ENCODE measurements around the gene RPE.

DNA sequence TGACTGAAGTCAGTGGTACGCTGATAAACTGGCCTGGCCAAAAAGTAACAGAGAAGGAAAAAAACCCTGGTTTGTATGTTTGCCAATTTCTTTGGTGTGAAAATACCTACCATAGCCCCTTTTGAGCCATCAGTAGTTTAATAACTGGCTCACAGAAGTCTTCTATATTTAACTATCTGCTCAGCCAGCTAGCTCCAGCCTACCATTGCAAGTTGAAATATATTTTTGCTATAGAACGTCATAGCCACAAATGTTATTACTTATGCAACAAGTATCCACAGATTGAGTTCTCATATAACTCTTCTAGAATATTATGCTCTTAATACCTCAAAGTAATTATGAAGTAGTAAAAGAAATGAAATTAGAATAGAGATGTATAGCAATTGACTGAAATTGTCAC is 25.2 kb downstream of the RPE start:
- no peak for TF ChIP-seq CTCF (IDR thresholded peaks at IDR 0.05 in 2 of 3, conservative IDR thresholded peaks at IDR 0.05 in 1 of 3; ENCODE audit: control insufficient read depth in 2 of 3, extremely low read depth in 1 of 3, insufficient read depth in 1 of 3, low read depth in 3 of 3, low read length in 3 of 3)
- TF ChIP-seq, protein P1, sequence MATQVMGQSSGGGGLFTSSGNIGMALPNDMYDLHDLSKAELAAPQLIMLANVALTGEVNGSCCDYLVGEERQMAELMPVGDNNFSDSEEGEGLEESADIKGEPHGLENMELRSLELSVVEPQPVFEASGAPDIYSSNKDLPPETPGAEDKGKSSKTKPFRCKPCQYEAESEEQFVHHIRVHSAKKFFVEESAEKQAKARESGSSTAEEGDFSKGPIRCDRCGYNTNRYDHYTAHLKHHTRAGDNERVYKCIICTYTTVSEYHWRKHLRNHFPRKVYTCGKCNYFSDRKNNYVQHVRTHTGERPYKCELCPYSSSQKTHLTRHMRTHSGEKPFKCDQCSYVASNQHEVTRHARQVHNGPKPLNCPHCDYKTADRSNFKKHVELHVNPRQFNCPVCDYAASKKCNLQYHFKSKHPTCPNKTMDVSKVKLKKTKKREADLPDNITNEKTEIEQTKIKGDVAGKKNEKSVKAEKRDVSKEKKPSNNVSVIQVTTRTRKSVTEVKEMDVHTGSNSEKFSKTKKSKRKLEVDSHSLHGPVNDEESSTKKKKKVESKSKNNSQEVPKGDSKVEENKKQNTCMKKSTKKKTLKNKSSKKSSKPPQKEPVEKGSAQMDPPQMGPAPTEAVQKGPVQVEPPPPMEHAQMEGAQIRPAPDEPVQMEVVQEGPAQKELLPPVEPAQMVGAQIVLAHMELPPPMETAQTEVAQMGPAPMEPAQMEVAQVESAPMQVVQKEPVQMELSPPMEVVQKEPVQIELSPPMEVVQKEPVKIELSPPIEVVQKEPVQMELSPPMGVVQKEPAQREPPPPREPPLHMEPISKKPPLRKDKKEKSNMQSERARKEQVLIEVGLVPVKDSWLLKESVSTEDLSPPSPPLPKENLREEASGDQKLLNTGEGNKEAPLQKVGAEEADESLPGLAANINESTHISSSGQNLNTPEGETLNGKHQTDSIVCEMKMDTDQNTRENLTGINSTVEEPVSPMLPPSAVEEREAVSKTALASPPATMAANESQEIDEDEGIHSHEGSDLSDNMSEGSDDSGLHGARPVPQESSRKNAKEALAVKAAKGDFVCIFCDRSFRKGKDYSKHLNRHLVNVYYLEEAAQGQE (IDR thresholded peaks at IDR 0.05; ENCODE audit: low read depth, low read length) = no peak
- no peak for TF ChIP-seq USF2 (IDR thresholded peaks at IDR 0.05; ENCODE audit: borderline replicate concordance, low read depth, low read length)

Measured in GM12878 (cell line).